ENCODE measurements around the gene RNASEH2A. TPM values are rescaled to one million over a fixed set of nuclear protein-coding genes. Genes with fewer than 3 reads are reported as not detected.

Gene RNASEH2A
- total RNA-seq: 10 to 100 TPM; 28.5 to 30.9 TPM

DNA sequence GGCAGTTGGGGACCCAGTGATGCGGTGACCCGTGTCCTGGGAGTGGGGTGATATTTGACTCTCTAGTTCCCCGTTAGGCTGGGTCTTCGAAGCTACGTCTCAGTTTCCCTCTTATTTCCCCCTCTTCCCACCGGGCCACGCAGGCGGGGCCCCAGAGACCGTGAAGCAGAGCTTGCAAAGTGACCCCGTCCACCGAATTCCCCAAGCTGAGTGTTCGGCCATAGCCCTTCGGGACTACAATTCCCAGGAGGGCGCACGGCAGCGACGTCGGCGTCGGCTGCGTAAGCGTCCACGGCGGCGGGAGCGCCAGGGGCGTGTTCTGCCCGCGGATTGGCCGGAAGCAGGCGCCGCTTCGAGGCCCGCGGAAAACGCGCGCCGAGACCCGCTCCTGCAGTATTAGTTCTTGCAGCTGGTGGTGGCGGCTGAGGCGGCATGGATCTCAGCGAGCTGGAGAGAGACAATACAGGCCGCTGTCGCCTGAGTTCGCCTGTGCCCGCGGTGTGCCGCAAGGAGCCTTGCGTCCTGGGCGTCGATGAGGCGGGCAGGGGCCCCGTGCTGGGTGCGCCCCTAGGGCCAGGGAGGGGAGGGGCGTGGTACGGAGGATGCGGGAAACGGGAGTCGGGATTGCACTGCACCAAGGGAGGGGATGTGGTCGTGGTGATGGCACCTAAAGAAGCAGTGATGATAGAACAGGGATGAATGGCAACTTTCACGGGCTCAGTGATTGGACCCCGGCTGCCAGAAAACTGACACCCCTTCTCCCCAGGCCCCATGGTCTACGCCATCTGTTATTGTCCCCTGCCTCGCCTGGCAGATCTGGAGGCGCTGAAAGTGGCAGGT, at the start of gene RNASEH2A:
RNASEH2A (plus strand) TSS at position 343 of the 840 bp plus-strand sequence; CDS start at position 433, 90 bp downstream.

DNA sequence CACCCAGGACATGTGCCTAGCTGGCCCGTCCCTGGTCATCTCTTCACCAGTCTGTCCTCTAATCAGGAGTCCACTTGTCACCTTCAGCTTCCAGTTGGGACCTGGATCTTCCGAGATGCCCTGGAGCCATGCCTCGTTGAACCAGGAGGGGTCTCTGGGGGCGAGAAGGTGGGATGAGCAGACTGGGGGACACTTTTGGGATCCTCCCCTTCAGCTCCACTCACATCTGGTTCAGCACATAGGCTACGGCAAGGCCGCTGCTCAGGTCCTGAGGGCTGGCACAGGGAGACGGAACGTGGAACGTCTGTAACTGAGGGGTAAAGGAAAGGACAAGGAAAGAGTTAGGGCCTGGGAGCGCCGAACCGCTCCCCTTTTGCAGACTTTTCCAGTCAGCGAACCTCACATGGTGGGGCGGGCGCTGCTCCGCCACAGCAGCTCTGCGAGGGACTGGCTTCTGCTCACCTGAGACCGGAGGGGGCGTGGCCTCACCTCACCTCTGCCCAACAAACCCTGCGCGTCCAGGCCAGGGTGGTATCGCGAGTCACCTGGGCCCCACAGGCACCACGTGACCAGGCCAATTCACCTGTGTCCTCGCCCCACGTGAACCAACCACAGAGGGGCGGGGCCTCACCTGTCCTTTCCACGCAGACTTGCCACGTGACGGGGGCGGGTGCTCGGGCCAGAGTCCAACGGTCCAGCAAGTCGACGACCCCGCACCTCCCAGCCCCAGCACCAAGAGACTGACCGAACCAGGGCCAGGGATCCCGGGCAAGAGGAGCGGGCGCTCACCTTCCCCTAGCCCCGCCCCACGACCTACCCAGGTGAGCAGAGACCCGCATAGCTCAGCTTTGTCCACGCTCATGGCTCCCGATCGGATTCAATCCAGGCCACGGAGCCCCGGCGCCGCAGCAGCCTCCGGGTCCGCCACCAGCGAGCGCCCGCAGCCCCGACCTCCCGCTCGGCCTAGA, 31.5 kb upstream of the RNASEH2A start, which contains the start of gene HOOK2:
HOOK2 (minus strand) TSS at position 965 of the 968 bp plus-strand sequence; CDS start at position 862, 103 bp downstream.

DNA sequence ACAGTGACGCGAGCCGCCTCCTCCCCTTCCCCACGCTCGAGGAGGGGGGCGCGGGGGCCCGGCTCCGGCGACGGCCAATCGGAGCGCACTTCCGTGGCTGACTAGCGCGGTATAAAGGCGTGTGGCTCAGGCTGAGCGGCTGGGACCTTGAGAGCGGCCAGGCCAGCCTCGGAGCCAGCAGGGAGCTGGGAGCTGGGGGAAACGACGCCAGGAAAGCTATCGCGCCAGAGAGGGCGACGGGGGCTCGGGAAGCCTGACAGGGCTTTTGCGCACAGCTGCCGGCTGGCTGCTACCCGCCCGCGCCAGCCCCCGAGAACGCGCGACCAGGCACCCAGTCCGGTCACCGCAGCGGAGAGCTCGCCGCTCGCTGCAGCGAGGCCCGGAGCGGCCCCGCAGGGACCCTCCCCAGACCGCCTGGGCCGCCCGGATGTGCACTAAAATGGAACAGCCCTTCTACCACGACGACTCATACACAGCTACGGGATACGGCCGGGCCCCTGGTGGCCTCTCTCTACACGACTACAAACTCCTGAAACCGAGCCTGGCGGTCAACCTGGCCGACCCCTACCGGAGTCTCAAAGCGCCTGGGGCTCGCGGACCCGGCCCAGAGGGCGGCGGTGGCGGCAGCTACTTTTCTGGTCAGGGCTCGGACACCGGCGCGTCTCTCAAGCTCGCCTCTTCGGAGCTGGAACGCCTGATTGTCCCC, 14.9 kb upstream of the RNASEH2A start, which contains the start of gene JUNB:
JUNB (plus strand) TSS at position 142 of the 706 bp plus-strand sequence; CDS start at position 428, 286 bp downstream.

DNA sequence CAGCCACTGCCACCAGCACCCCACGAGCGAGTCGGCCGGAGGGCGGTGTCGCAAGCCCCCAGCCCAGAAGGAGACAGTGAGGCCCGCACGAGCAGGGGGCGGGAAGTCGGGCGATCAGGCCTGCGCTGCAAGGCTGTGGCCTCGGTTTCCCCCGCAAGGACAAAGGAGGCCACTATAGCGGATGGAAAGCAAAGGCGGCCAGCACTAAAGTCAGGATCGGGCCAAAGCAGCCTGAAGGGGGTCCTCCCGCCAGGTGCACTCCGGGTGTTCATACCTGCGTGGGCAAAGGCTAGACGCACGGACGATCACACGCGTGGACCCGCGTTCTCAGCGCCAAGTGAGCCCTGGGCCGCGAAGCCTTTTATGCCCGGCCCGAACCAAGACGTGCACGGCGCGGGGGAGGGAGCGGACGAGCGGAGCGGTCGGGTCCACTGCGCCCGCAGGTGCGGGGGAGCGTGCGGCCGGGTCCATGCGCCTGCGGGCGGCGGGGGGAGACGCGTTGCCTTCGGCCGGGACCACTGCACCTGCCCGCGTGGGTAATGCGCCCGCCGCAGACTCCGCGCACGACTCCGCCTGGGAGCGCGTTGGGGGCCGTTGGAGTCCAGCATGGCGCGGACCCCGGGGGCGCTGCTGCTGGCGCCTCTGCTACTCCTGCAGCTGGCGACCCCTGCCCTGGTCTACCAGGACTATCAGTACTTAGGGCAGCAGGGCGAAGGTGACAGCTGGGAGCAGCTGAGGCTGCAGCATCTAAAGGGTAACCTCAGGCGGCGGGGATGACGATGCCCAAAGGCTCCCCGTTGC, 4.7 kb upstream of the RNASEH2A start, which contains the start of the genes PRDX2 and THSD8:
PRDX2 (minus strand) TSS at position 335 of the 801 bp plus-strand sequence. CDS start 539 bp downstream, outside the sequence.
THSD8 (plus strand) TSS at position 604 of the 801 bp plus-strand sequence; CDS start at position 607, 3 bp downstream.

DNA sequence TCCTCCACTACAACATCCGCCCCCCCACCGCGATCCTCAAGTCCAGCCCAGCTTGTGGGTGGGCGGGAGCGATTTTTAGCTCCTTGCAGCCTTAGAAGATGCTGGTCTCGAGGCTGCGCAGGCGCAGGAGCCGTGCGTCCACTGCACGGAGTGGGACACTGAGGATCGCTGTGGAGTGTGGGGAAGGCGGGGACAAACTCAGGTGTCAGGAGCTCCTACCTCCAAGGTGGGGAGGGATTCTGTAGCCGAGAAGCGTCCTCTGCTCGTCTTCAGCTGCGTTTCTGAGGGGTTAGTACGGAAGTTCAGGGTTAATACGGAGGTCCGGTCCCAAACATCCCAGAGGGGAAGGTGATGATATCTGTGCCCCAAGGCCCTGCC, 28.2 kb downstream of the RNASEH2A start, which contains the start of gene RTBDN:
RTBDN (minus strand) TSS at position 14 of the 378 bp plus-strand sequence. CDS start 4,600 bp downstream, outside the sequence.

DNA sequence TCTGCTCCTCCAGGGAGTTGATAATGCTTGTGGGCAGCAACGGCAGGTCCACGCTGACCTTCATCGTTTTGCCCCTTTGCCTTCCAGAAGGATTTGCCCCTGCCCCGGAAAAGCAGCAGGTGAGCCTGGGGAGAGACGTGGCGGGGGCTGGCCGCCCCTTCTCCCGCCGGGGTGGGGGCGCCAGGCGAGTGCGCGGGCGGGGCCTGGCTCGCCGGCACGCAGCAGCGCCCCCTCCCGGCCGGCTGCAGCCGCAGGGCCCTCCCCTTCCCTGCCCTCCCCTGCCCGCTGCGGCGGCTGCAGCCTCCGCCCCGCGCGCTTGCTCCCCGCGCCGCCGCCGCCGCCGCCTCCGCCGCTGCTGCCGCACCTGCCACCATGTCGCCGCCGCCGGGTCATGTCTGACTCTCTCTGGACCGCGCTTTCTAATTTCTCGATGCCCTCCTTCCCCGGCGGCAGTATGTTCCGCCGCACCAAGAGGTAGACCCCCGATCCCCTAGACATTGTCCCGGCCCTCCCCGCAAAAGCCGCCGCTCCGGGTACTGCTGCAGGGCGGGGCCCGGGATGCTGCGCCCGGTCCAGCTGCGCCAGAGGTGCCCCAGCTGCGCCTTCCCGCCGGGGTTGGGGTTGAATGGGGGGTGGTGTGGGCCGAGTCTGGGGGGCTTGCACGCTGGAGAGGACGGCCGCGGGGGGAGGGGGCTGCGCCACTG, 31.9 kb downstream of the RNASEH2A start, which contains the start of gene MAST1:
MAST1 (plus strand) TSS at position 334 of the 704 bp plus-strand sequence; CDS start at position 392, 58 bp downstream.

Small RNA genes within 50 kb of the gene (microRNA-seq; reads per million reads assigned to microRNA genes)
- gene MIR5684 (ENCODE audit: borderline microRNAs expressed, borderline replicate concordance): not detected
- not detected for gene MIR6794 (ENCODE audit: borderline microRNAs expressed, borderline replicate concordance)

Other genes starting within 250 kb of the RNASEH2A start
- gene ZNF490, start 195.8 kb upstream of the RNASEH2A start, total RNA-seq: 10 to 100 TPM; 20.4 to 21.4 TPM
- 10 to 100 TPM; 43.8 to 46.3 TPM for gene ZNF791, start 195.7 kb upstream of the RNASEH2A start, total RNA-seq
- 100 to 1,000 TPM; 179 to 189 TPM for gene MAN2B1, start 139.8 kb upstream of the RNASEH2A start, total RNA-seq
- 10 to 100 TPM; 14.2 to 17.2 TPM for gene WDR83, start 139.8 kb upstream of the RNASEH2A start, total RNA-seq
- 100 to 1,000 TPM; 102 to 115 TPM for gene DHPS, start 124.7 kb upstream of the RNASEH2A start, total RNA-seq
- gene GNG14, start 118.6 kb upstream of the RNASEH2A start, total RNA-seq: not detected
- 1 to 10 TPM; 5.3 to 6.6 TPM for gene FBXW9, start 110.0 kb upstream of the RNASEH2A start, total RNA-seq
- 10 to 100 TPM; 62.6 to 63.7 TPM for gene TNPO2, start 82.7 kb upstream of the RNASEH2A start, total RNA-seq
- gene TRIR, start 71.9 kb upstream of the RNASEH2A start, total RNA-seq: 100 to 1,000 TPM; 221 to 228 TPM
- 10 to 100 TPM; 52.4 to 55.0 TPM for gene GET3, start 69.1 kb upstream of the RNASEH2A start, total RNA-seq
- not detected for gene BEST2, start 54.8 kb upstream of the RNASEH2A start, total RNA-seq
- 10 to 100 TPM; 19.6 to 20.2 TPM for gene HOOK2, start 31.0 kb upstream of the RNASEH2A start, total RNA-seq
- 10 to 100 TPM; 90.6 to 96.0 TPM for gene JUNB, start 15.1 kb upstream of the RNASEH2A start, total RNA-seq
- 100 to 1,000 TPM; 245 to 256 TPM for gene PRDX2, start 4.8 kb upstream of the RNASEH2A start, total RNA-seq
- 10 to 100 TPM; 12.6 to 18.2 TPM for gene THSD8, start 4.5 kb upstream of the RNASEH2A start, total RNA-seq
- not detected for gene RTBDN, start 28.0 kb downstream of the RNASEH2A start, total RNA-seq
- under 1 TPM; 0.53 to 0.88 TPM for gene MAST1, start 31.9 kb downstream of the RNASEH2A start, total RNA-seq
- gene DNASE2, start 74.9 kb downstream of the RNASEH2A start, total RNA-seq: 10 to 100 TPM; 29.4 to 30.0 TPM
- under 1 TPM in 1 of 2 experiments, not detected in 1; 0.14 TPM for gene KLF1, start 80.6 kb downstream of the RNASEH2A start, total RNA-seq
- 10 to 100 TPM; 39.0 to 42.7 TPM for gene GCDH, start 84.6 kb downstream of the RNASEH2A start, total RNA-seq
- gene SYCE2, start 112.7 kb downstream of the RNASEH2A start, total RNA-seq: 1 to 10 TPM; 3.1 to 5.1 TPM
- gene FARSA, start 127.1 kb downstream of the RNASEH2A start, total RNA-seq: 10 to 100 TPM; 72.4 to 77.0 TPM
- 100 to 1,000 TPM; 591 to 596 TPM for gene CALR, start 132.0 kb downstream of the RNASEH2A start, total RNA-seq
- 100 to 1,000 TPM in 1 of 2 experiments, 10 to 100 TPM in 1; 97.6 to 113 TPM for gene RAD23A, start 139.3 kb downstream of the RNASEH2A start, total RNA-seq
- gene GADD45GIP1, start 150.6 kb downstream of the RNASEH2A start, total RNA-seq: 10 to 100 TPM; 13.9 to 18.0 TPM
- gene DAND5, start 163.0 kb downstream of the RNASEH2A start, total RNA-seq: under 1 TPM; 0.24 to 0.25 TPM
- 1 to 10 TPM; 1.7 to 3.0 TPM for gene NFIX, start 188.9 kb downstream of the RNASEH2A start, total RNA-seq

Data from activated naive CD4-positive, alpha-beta T cell treated with anti-CD3 and anti-CD28 coated beads, Interleukin-2, amount 10 ng/mL, durations not matched to agents 5 hours and 36 hours (primary cell).